ACC112 (cell line): ENCODE data around the gene PSMB8.
A peak's percentile ranks its signal among the peaks of the same experiment; 100 is the strongest.

ENCODE experiments used
- H2AFZ ChIP-seq: fragments of 200-600 bp; sonication (generic); one replicate; pipeline ENCODE4 v1.6.0; 2017; ENCODE audit warnings: antibody characterized with exemption, low read length; ENCODE audit not compliant: unreplicated experiment
- H3K27ac ChIP-seq: fragments of 200-600 bp; sonication (generic); 2 replicates; pipeline ENCODE4 v1.5.1; 2014; ENCODE audit warnings: low read depth, mild to moderate bottlenecking, antibody characterized with exemption, low read length, moderate library complexity
- H3K27me3 ChIP-seq: fragments of 200-600 bp; sonication (generic); 2 replicates; pipeline ENCODE4 v1.6.1; 2014; ENCODE audit warnings: mild to moderate bottlenecking, antibody characterized with exemption, low read length, moderate library complexity, mixed read lengths; ENCODE audit not compliant: insufficient read depth
- H3K36me3 ChIP-seq: fragments of 200-600 bp; sonication (generic); 2 replicates; pipeline ENCODE4 v1.6.1; 2016; ENCODE audit warnings: mild to moderate bottlenecking, antibody characterized with exemption, low read length, moderate library complexity, mixed read lengths; ENCODE audit not compliant: insufficient read depth
- H3K4me1 ChIP-seq: fragments of 200-600 bp; sonication (generic); one replicate; pipeline ENCODE4 v1.6.1; 2016; ENCODE audit warnings: low read length, mixed read lengths; ENCODE audit not compliant: insufficient read depth, unreplicated experiment, control insufficient read depth
- H3K4me3 ChIP-seq: fragments of 200-600 bp; sonication (generic); 2 replicates; pipeline ENCODE4 v1.5.1; 2014; ENCODE audit warnings: mild to moderate bottlenecking, low read depth, low read length
- H3K79me2 ChIP-seq: fragments of 200-600 bp; sonication (generic); one replicate; pipeline ENCODE4 v1.6.0; 2016; ENCODE audit warnings: low read length; ENCODE audit not compliant: control insufficient read depth, unreplicated experiment, insufficient read depth

The PSMB8 gene

DNA sequence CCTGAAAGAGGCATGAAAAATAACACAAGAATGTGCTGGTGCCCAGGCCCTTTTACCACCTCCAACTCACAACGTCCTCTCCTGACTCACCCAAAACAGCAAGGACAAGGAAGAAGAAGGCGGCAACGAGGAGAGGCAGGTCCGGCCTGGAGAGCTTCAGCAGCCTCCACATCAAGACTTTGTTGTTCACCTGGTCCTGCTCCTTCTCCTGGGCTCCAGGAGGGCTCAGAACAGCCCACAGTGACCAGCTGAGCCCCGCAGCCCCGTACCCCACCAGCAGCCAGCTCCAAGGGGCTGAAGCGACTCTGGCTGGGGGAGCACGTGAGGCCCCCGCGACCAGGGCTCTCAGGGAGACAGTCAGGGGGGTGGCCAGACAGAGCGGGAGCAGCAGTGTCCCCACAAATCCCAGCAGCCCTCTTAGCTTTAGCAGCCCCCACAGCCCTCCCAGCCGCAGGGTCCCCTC is 6.2 kb downstream of the PSMB8 start:
- Histone ChIP-seq H3K79me2 (peaks cover 33% of the 10 kb centered on the region), H3K27ac (peak overlapping the region; percentile 70; the same call in 1 of the 2 replicates), H3K36me3 (peaks cover 22% of the 10 kb centered on the region; the same call in 1 of the 2 replicates), H3K27me3 (no peaks in the 10 kb centered on the region), H3K4me1 (peaks cover 22% of the 10 kb centered on the region), H3K4me3 (peak overlapping the region; percentile 89), H2AFZ (peak overlapping the region; percentile 36)

DNA sequence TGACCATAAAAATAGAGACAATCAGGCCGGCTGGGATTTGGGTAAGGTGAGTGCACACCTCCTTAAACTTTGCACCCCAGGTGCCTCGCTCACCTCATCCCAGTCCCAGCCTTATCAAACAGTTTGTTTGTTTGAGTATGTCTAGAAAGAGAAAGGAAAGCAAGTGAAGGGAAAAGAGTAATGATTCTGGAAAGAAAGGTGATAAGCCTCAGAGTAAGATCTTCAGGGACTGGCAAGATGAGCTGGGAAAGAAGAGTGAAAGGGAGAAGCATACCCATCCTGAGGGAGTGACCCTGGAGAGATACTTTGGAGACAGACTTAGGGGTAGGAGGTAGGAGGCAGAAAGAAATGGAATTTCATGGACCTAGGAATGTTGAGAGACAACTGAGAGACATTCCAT is 7.0 kb downstream of the PSMB8 start:
- H3K4me3 ChIP-seq, result peak overlapping the region; percentile 89
- H3K27ac ChIP-seq, result no peak overlapping the region
- peaks cover 16% of the 10 kb centered on the region; the same call in 1 of the 2 replicates for H3K36me3 ChIP-seq
- H3K79me2 ChIP-seq, result peaks cover 25% of the 10 kb centered on the region
- no peaks in the 10 kb centered on the region for H3K27me3 ChIP-seq
- H3K4me1 ChIP-seq, result peaks cover 14% of the 10 kb centered on the region
- H2AFZ ChIP-seq, result no peak overlapping the region

DNA sequence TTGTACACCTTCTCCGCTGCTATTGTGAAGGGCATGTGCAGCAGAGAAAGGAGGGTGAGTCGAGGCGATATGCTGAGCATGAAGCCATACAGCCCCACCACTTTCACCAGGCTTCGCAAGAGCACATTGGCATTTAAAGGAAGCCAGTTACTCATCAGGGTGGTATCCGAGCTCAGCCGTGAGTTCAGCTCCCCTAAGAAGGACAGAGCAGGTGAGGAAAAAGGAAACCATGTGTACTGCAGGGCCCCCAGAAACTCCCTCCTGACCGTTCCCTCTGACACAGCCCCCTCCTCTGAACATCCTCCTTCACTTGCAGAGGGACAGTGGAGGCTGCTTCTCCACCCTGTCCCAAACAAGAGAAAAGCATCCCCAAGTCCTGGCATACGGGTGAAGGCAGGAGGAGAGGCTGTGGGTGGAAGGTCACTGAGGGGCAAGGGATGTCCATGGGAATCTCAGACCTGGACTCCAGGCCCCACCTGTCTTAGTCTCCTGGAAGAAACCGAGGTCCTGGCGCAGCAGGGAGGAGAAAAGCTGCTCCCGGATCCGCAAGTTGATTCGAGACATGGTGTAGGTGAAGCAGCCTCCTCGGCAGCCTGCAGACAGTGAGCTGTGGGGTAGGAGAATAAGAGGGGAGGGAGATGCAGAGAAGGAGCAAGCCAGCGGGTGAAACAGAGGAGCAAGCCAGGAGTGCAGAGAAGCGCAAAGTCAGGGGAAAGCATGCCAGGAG is 8.5 kb downstream of the PSMB8 start:
- Histone ChIP-seq H3K27ac (no peak overlapping the region), H3K79me2 (peaks cover 23% of the 10 kb centered on the region), H3K4me1 (peaks cover 11% of the 10 kb centered on the region), H3K36me3 (peaks cover 10% of the 10 kb centered on the region; the same call in 1 of the 2 replicates), H2AFZ (no peak overlapping the region), H3K27me3 (no peaks in the 10 kb centered on the region), H3K4me3 (no peak overlapping the region)

GRCh38 chr6:32833664-32834063 is 10.2 kb downstream of the PSMB8 start:
- Histone ChIP-seq H3K36me3 (peaks cover 10% of the 10 kb centered on the region; the same call in 1 of the 2 replicates), H2AFZ (no peak overlapping the region), H3K4me1 (peaks cover 11% of the 10 kb centered on the region), H3K4me3 (no peak overlapping the region), H3K27ac (no peak overlapping the region), H3K27me3 (no peaks in the 10 kb centered on the region), H3K79me2 (peaks cover 23% of the 10 kb centered on the region)

- Histone ChIP-seq H3K27ac (no peak overlapping the region), H3K4me3 (no peak overlapping the region), H2AFZ (no peak overlapping the region), H3K36me3 (peaks cover 10% of the 10 kb centered on the region; the same call in 1 of the 2 replicates), H3K27me3 (no peaks in the 10 kb centered on the region), H3K4me1 (peaks cover 9% of the 10 kb centered on the region), H3K79me2 (peaks cover 18% of the 10 kb centered on the region)
Observed at GRCh38 chr6:32832535-32832934, 11.3 kb downstream of the PSMB8 start.

DNA sequence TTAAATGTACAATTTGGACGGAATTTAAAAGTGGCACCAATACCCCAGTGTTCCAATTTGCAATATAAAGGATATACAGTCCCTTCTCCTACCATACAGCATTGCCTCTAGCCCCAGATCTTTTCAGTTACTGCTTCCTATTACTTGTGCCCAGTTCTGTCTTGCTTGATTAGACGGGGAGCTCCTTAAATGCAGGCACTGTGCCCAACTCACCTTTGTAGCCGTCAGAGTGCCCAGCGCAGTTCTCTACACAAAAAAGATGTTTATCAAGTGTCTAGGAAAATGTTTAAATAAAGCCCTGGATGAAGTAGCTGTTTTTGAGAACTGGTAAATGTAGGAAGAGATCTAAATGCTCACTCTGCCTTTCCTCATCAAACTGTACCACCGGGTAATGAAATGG is 12.9 kb downstream of the PSMB8 start:
- H2AFZ ChIP-seq, result no peak overlapping the region
- H3K27me3 ChIP-seq, result no peaks in the 10 kb centered on the region
- H3K4me1 ChIP-seq, result peaks cover 6% of the 10 kb centered on the region
- no peak overlapping the region for H3K4me3 ChIP-seq
- H3K27ac ChIP-seq, result no peak overlapping the region
- peaks cover 10% of the 10 kb centered on the region; the same call in 1 of the 2 replicates for H3K36me3 ChIP-seq
- peaks cover 4% of the 10 kb centered on the region for H3K79me2 ChIP-seq

DNA sequence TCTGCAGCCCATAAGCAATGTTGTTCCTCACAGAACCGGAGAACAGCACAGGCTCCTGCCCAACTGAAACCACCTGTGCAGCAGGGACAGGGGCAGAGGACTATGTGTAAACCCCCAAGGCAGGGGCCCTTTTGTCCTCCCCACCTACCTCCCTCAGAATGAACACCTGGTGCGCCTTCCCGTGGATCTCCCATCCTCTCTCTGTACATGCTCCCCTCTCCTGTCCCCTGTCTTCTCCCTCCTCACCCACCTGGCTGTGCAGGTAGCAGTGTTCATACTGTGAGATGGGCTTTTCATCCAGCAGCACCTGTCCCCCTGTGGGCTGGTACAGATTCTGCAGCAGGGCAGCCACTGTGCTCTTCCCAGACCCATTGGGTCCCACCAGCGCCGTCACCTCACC is 13.8 kb downstream of the PSMB8 start:
- Histone ChIP-seq H3K4me3 (no peak overlapping the region), H3K27ac (no peak overlapping the region), H3K27me3 (no peaks in the 10 kb centered on the region), H2AFZ (no peak overlapping the region), H3K36me3 (peaks cover 9% of the 10 kb centered on the region; the same call in 1 of the 2 replicates), H3K4me1 (peaks cover 7% of the 10 kb centered on the region), H3K79me2 (peaks cover 1% of the 10 kb centered on the region)

DNA sequence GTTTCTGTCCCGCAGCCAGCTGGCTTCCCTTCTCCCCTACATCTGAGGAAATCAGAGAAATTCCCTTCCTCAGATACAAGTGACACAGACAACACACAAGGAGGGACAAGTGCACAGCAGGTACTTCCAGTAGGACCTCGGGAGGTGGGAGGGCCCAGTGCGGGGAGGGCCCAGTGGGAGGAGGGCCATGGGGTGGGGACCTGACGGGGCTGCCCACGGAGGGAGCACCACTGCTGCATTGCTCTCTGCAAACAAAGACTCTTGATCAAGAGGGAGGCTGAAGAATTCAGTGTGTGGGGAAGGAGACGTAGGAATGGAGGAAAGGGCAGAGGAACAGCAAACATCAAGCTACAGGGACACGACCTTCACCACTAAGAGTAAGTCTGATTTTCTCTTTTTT is 14.4 kb downstream of the PSMB8 start:
- Histone ChIP-seq H3K27ac (no peak overlapping the region), H3K36me3 (peaks cover 7% of the 10 kb centered on the region; the same call in 1 of the 2 replicates), H3K27me3 (no peaks in the 10 kb centered on the region), H3K4me3 (no peak overlapping the region), H3K79me2 (no peaks in the 10 kb centered on the region), H3K4me1 (peaks cover 7% of the 10 kb centered on the region), H2AFZ (no peak overlapping the region)

- H2AFZ ChIP-seq, result no peak overlapping the region
- peaks cover 7% of the 10 kb centered on the region for H3K4me1 ChIP-seq
- H3K27me3 ChIP-seq, result no peaks in the 10 kb centered on the region
- no peaks in the 10 kb centered on the region for H3K36me3 ChIP-seq
- no peak overlapping the region for H3K4me3 ChIP-seq
- H3K27ac ChIP-seq, result no peak overlapping the region
- H3K79me2 ChIP-seq, result no peaks in the 10 kb centered on the region
Observed at GRCh38 chr6:32827025-32827424, 16.8 kb downstream of the PSMB8 start.

- Histone ChIP-seq H3K79me2 (no peaks in the 10 kb centered on the region), H3K27ac (no peak overlapping the region), H3K4me1 (peaks cover 7% of the 10 kb centered on the region), H3K27me3 (no peaks in the 10 kb centered on the region), H3K4me3 (no peak overlapping the region), H2AFZ (no peak overlapping the region), H3K36me3 (no peaks in the 10 kb centered on the region)
Observed at GRCh38 chr6:32825966-32826365, 17.9 kb downstream of the PSMB8 start.

DNA sequence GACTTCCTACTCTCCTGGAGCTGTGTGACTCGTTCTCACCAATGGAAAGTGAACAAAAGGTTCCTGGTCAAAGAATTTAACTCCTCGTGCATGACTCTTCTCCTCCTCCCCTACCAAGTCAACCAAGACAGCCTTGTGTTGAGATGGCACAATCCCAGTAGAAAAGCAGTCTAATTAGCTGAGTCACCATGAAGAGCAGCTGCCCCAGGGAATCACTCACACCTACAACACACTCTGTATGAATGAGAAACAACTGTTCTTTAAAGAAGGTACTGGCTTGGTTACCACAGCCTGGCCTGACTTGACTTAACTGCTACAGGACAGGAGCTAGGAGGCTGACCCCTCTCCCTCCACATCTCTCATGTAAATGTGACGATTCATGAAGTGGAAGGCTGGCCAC is 24.1 kb downstream of the PSMB8 start:
- H3K36me3 ChIP-seq, result no peaks in the 10 kb centered on the region
- H3K79me2 ChIP-seq, result no peaks in the 10 kb centered on the region
- peaks cover 11% of the 10 kb centered on the region for H3K4me1 ChIP-seq
- 0 out of 2 replicates have a peak overlapping the region, but pooled peaks have one; percentile 17 for H3K27ac ChIP-seq
- no peak overlapping the region for H2AFZ ChIP-seq
- H3K4me3 ChIP-seq, result no peak overlapping the region
- no peaks in the 10 kb centered on the region for H3K27me3 ChIP-seq
